ENCODE data around the gene C21orf91.

DNA sequence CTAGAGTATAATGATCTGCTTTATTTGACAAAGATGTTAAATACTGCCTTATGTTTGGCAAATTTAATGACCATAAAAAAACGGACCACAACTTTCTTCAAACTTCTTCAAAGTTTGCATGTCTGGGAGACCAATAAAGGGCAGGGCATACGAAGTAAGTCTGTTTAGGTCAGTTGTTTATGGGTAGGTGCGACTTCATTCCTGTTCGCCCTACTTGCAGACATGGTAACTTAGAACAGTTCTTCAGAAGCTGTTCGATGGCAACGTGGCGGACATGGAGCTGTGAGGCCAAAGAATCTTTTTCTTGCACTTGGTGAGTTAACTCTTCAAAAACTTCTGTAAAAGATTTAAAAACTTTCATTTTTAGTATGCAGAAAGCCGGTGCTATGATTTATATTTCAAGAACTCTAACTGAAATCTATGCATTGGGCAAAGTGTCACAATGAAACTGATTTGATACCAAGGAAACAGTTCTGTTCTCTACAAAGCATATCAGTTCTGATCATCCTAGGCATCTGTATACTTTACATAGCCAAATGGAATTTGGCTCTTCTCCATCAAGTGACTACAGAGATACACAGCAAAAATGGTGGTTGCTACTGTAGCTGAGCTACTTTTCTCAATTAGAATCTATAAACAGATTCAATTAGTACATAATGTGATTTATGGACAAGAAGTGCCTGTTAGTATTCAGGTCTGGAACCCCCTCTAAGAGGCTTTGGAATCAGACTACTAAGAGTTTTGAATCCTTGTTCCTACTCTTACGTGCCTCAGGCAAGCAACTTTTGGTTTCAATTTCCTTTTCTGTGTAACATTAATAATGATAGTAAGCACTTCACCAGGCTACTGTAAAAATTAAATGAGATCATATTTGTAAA, 25.7 kb downstream of the C21orf91 start:
- TF ChIP-seq JUNB (IDR thresholded peaks at IDR 0.05): no peak
- TF ChIP-seq, protein P1, sequence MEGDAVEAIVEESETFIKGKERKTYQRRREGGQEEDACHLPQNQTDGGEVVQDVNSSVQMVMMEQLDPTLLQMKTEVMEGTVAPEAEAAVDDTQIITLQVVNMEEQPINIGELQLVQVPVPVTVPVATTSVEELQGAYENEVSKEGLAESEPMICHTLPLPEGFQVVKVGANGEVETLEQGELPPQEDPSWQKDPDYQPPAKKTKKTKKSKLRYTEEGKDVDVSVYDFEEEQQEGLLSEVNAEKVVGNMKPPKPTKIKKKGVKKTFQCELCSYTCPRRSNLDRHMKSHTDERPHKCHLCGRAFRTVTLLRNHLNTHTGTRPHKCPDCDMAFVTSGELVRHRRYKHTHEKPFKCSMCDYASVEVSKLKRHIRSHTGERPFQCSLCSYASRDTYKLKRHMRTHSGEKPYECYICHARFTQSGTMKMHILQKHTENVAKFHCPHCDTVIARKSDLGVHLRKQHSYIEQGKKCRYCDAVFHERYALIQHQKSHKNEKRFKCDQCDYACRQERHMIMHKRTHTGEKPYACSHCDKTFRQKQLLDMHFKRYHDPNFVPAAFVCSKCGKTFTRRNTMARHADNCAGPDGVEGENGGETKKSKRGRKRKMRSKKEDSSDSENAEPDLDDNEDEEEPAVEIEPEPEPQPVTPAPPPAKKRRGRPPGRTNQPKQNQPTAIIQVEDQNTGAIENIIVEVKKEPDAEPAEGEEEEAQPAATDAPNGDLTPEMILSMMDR (IDR thresholded peaks at IDR 0.05): no peak
- TF ChIP-seq, protein P2, sequence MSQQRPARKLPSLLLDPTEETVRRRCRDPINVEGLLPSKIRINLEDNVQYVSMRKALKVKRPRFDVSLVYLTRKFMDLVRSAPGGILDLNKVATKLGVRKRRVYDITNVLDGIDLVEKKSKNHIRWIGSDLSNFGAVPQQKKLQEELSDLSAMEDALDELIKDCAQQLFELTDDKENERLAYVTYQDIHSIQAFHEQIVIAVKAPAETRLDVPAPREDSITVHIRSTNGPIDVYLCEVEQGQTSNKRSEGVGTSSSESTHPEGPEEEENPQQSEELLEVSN (IDR thresholded peaks at IDR 0.05; ENCODE audit: borderline replicate concordance, low read depth): no peak

Data from A549 (cell line).